SW 1271 (cell line): ENCODE data around the gene MR1.

Source experiments
- DNase-seq, 2 experiments: peaks; one replicate each; lab custom pipeline; 2025; lab: John Stamatoyannopoulos, UW

MR1 gene

GRCh38 chr1:181108304-181108867 lies 74.6 kb downstream of the MR1 start:
- DNase-seq = no peak

GRCh38 chr1:181110013-181110412 lies 76.2 kb downstream of the MR1 start:
- DNase-seq = no peak
